NCI-H2227 treated with DMSO at 0.1 percent for 48 hours (cell line): ENCODE data around the gene MARK2.

Experiments used
- DNase-seq: peaks from one replicate; lab custom pipeline; 2025; lab: John Stamatoyannopoulos, UW

Gene MARK2

GRCh38 chr11:63882555-63883242, 43.8 kb downstream of the MARK2 start:
- no peak for DNase-seq

- DNase-seq = no peak
Observed at GRCh38 chr11:63883791-63884190, 44.9 kb downstream of the MARK2 start.

GRCh38 chr11:63884196-63884932, 45.5 kb downstream of the MARK2 start:
- DNase-seq = no peak

GRCh38 chr11:63887386-63887999, 48.6 kb downstream of the MARK2 start:
- no peak for DNase-seq

- no peak for DNase-seq
Observed at GRCh38 chr11:63888170-63889086, 49.5 kb downstream of the MARK2 start.

- no peak for DNase-seq
Observed at GRCh38 chr11:63889344-63889743, 50.4 kb downstream of the MARK2 start.

- no peak for DNase-seq
Observed at GRCh38 chr11:63890368-63890767, 51.5 kb downstream of the MARK2 start.

- no peak for DNase-seq
Observed at GRCh38 chr11:63892228-63892627, 53.3 kb downstream of the MARK2 start.

- no peak for DNase-seq
Observed at GRCh38 chr11:63893355-63893754, 54.4 kb downstream of the MARK2 start.

GRCh38 chr11:63896071-63896470, 57.2 kb downstream of the MARK2 start:
- no peak for DNase-seq

GRCh38 chr11:63897459-63898146, 58.7 kb downstream of the MARK2 start:
- no peak for DNase-seq

- no peak for DNase-seq
Observed at GRCh38 chr11:63901660-63902059, 62.8 kb downstream of the MARK2 start.

- DNase-seq = no peak
Observed at GRCh38 chr11:63903884-63904283, 65.0 kb downstream of the MARK2 start.

GRCh38 chr11:63904743-63905142, 65.8 kb downstream of the MARK2 start:
- DNase-seq = no peak

- DNase-seq = no peak
Observed at GRCh38 chr11:63905179-63905578, 66.3 kb downstream of the MARK2 start.

- no peak for DNase-seq
Observed at GRCh38 chr11:63906087-63906486, 67.2 kb downstream of the MARK2 start.

- DNase-seq = no peak
Observed at GRCh38 chr11:63906585-63906984, 67.7 kb downstream of the MARK2 start.

GRCh38 chr11:63907063-63907462, 68.2 kb downstream of the MARK2 start:
- DNase-seq = no peak

- DNase-seq = no peak
Observed at GRCh38 chr11:63907808-63908530, 69.1 kb downstream of the MARK2 start.

- no peak for DNase-seq
Observed at GRCh38 chr11:63908631-63909401, 69.9 kb downstream of the MARK2 start.
